ENCODE measurements around the gene MARCKS.
A peak's percentile ranks its signal among the peaks of the same experiment; 100 is the strongest.

The MARCKS gene

GRCh38 chr6:113871975-113872374, 14.8 kb downstream of the MARCKS start:
- Mint-ChIP-seq H3K27ac (no peak overlapping the region), H3K36me3 (ENCODE audit: low read depth) (no peaks in the 10 kb centered on the region), H3K4me1 (peaks cover 18% of the 10 kb centered on the region), H3K27me3 (ENCODE audit: low read depth, poor library complexity) (peaks cover 2% of the 10 kb centered on the region), H3K4me3 (no peak overlapping the region), H3K9me3 (no peaks in the 10 kb centered on the region)
- DNase-seq, result no peak
- no peak for TF ChIP-seq CTCF (IDR thresholded peaks at IDR 0.05)

- Mint-ChIP-seq H3K36me3 (ENCODE audit: low read depth) (no peaks in the 10 kb centered on the region), H3K4me1 (peaks cover 22% of the 10 kb centered on the region), H3K27me3 (ENCODE audit: low read depth, poor library complexity) (peaks cover 2% of the 10 kb centered on the region), H3K27ac (no peak overlapping the region), H3K9me3 (no peaks in the 10 kb centered on the region), H3K4me3 (no peak overlapping the region)
- TF ChIP-seq CTCF (IDR thresholded peaks at IDR 0.05), result no peak
- no peak for DNase-seq
Observed at GRCh38 chr6:113873043-113873667, 16.0 kb downstream of the MARCKS start.

GRCh38 chr6:113875470-113875869, 18.3 kb downstream of the MARCKS start:
- Mint-ChIP-seq H3K36me3 (ENCODE audit: low read depth) (no peaks in the 10 kb centered on the region), H3K9me3 (no peaks in the 10 kb centered on the region), H3K27ac (no peak overlapping the region), H3K27me3 (ENCODE audit: low read depth, poor library complexity) (no peaks in the 10 kb centered on the region), H3K4me1 (peaks cover 42% of the 10 kb centered on the region), H3K4me3 (no peak overlapping the region)
- DNase-seq, result no peak
- TF ChIP-seq CTCF (IDR thresholded peaks at IDR 0.05), result no peak

- H3K9me3 Mint-ChIP-seq, result no peaks in the 10 kb centered on the region
- no peak for DNase-seq
- no peak overlapping the region for H3K4me3 Mint-ChIP-seq
- no peak for TF ChIP-seq CTCF (IDR thresholded peaks at IDR 0.05)
- no peaks in the 10 kb centered on the region for H3K36me3 Mint-ChIP-seq (ENCODE audit: low read depth)
- peaks cover 54% of the 10 kb centered on the region for H3K4me1 Mint-ChIP-seq
- no peaks in the 10 kb centered on the region for H3K27me3 Mint-ChIP-seq (ENCODE audit: low read depth, poor library complexity)
- no peak overlapping the region for H3K27ac Mint-ChIP-seq
Observed at GRCh38 chr6:113876695-113877094, 19.6 kb downstream of the MARCKS start.

GRCh38 chr6:113879186-113880096, 22.3 kb downstream of the MARCKS start:
- peak; percentile 83 for TF ChIP-seq CTCF (IDR thresholded peaks at IDR 0.05)
- peak; percentile 36 for DNase-seq
- H3K27ac Mint-ChIP-seq, result peak overlapping the region; percentile 78
- peaks cover 61% of the 10 kb centered on the region for H3K4me1 Mint-ChIP-seq
- H3K4me3 Mint-ChIP-seq, result peak overlapping the region; percentile 42
- no peaks in the 10 kb centered on the region for H3K27me3 Mint-ChIP-seq (ENCODE audit: low read depth, poor library complexity)
- H3K9me3 Mint-ChIP-seq, result no peaks in the 10 kb centered on the region
- no peaks in the 10 kb centered on the region for H3K36me3 Mint-ChIP-seq (ENCODE audit: low read depth)
